ENCODE results near the gene PCDHGA11. TPM values are rescaled to one million over a fixed set of nuclear protein-coding genes. Genes with fewer than 3 reads are reported as not detected.
"Not testable (repeated sequence)": the region's sequence is repeated elsewhere in the genome, so short reads cannot be mapped to it uniquely, and the experiment has no call there.

PCDHGA11 gene
- total and polyA plus RNA-seq, 4 experiments from 2014 or later, result 0.20 to 0.36 TPM; not detected in 2

- peaks cover 36% of the 10 kb centered on the region for H3K27me3 ChIP-seq (ENCODE audit: insufficient read depth, low read length)
- H3K4me1 ChIP-seq (ENCODE audit: insufficient read depth, low read length), result peaks cover 8% of the 10 kb centered on the region
- peaks cover 0 to 4% of the 10 kb centered on the region in 2 donors for H3K9me3 ChIP-seq (ENCODE audit: control insufficient read depth in 1 of 2, low read length in 2 of 2)
- Mint-ChIP-seq H3K36me3 (peaks cover 23 to 26% of the 10 kb centered on the region in 2 donors), H3K4me1 (peaks cover 0 to 11% (median 2%) of the 10 kb centered on the region in 4 donors), H3K4me3 (peak overlapping the region in 3 of 8 donors; percentile 13 to 78 (median 37)), H3K27ac (peak overlapping the region in 1 of 7 donors; percentile 84), H3K9me3 (peaks cover 4 to 77% (median 60%) of the 10 kb centered on the region in 8 donors), H3K27me3 (peaks cover 57 to 64% of the 10 kb centered on the region in 2 donors)
- POLR2A ChIA-PET (ENCODE audit: partially characterized antibody), result no interaction called here
- H3K4me3 ChIP-seq (ENCODE audit: low read length in 2 of 2), result no peak overlapping the region
- CTCF ChIA-PET (ENCODE audit: partially characterized antibody), result no interaction called here
- no peaks in the 10 kb centered on the region for H3K36me3 ChIP-seq (ENCODE audit: insufficient read depth, low read length)
- no peak overlapping the region for H3K27ac ChIP-seq (ENCODE audit: low read depth, low read length)
- DNase-seq, result no peak
- intact Hi-C loops (cut with micrococcal nuclease), result no loop called here
These were observed 2.0 kb downstream of the PCDHGA11 start for GRCh38 chr5:141422742-141423291.

GRCh38 chr5:141427783-141428426 lies 7.1 kb downstream of the PCDHGA11 start:
- H3K4me3 Mint-ChIP-seq, result no peak overlapping the region
- Histone ChIP-seq H3K9me3 (ENCODE audit: control insufficient read depth in 1 of 2, low read length in 2 of 2) (peaks cover 0 to 5% of the 10 kb centered on the region in 2 donors), H3K36me3 (ENCODE audit: insufficient read depth, low read length) (no peaks in the 10 kb centered on the region), H3K27ac (ENCODE audit: low read depth, low read length) (no peak overlapping the region), H3K27me3 (ENCODE audit: insufficient read depth, low read length) (peaks cover 10% of the 10 kb centered on the region), H3K4me1 (ENCODE audit: insufficient read depth, low read length) (no peaks in the 10 kb centered on the region), H3K4me3 (ENCODE audit: low read length in 2 of 2) (no peak overlapping the region)
- peak overlapping the region in 1 of 7 donors; percentile 78 for H3K27ac Mint-ChIP-seq
- ChIA-PET CTCF (ENCODE audit: partially characterized antibody) (no interaction called here), POLR2A (ENCODE audit: partially characterized antibody) (no interaction called here)
- no peak for DNase-seq
- peaks cover 5 to 17% (median 6%) of the 10 kb centered on the region in 4 donors for H3K4me1 Mint-ChIP-seq
- intact Hi-C loops (cut with micrococcal nuclease), result no loop called here
- H3K27me3 Mint-ChIP-seq, result peaks cover 45 to 51% of the 10 kb centered on the region in 2 donors
- H3K36me3 Mint-ChIP-seq, result peaks cover 13 to 22% of the 10 kb centered on the region in 2 donors
- H3K9me3 Mint-ChIP-seq, result peaks cover 0 to 73% (median 50%) of the 10 kb centered on the region in 8 donors

GRCh38 chr5:141430332-141431113 lies 9.7 kb downstream of the PCDHGA11 start, which contains the start of gene PCDHGA12:
TSS of gene PCDHGA12 (plus strand) at chr5:141430507. CDS start at chr5:141430760, 253 bp downstream.
- peaks cover 43 to 50% of the 10 kb centered on the region in 2 donors for H3K27me3 Mint-ChIP-seq
- POLR2A ChIA-PET (ENCODE audit: partially characterized antibody), result no interaction called here
- no peak for DNase-seq
- no peaks in the 10 kb centered on the region for H3K4me1 ChIP-seq (ENCODE audit: insufficient read depth, low read length)
- H3K27ac Mint-ChIP-seq, result peak within 1 kb of the TSS in 5 of 7 donors; percentile 41 to 81 (median 45)
- peaks cover 0 to 75% (median 53%) of the 10 kb centered on the region in 8 donors for H3K9me3 Mint-ChIP-seq
- H3K36me3 Mint-ChIP-seq, result peaks cover 14 to 22% of the 10 kb centered on the region in 2 donors
- no peak within 1 kb of the TSS for H3K27ac ChIP-seq (ENCODE audit: low read depth, low read length)
- peaks cover 5 to 17% (median 6%) of the 10 kb centered on the region in 4 donors for H3K4me1 Mint-ChIP-seq
- peaks cover 0 to 5% of the 10 kb centered on the region in 2 donors for H3K9me3 ChIP-seq (ENCODE audit: control insufficient read depth in 1 of 2, low read length in 2 of 2)
- H3K4me3 ChIP-seq (ENCODE audit: low read length in 2 of 2), result no peak within 1 kb of the TSS
- H3K4me3 Mint-ChIP-seq, result peak within 1 kb of the TSS; percentile 40 to 86 (median 58)
- no peaks in the 10 kb centered on the region for H3K36me3 ChIP-seq (ENCODE audit: insufficient read depth, low read length)
- intact Hi-C loops (cut with micrococcal nuclease), result no loop called here
- H3K27me3 ChIP-seq (ENCODE audit: insufficient read depth, low read length), result peaks cover 14% of the 10 kb centered on the region
- CTCF ChIA-PET (ENCODE audit: partially characterized antibody), result interaction anchor here (1.0 to 2.6 kb wide), 9 partner anchors 9 to 133 kb away, joined by 3 to 18 read pairs (median 4); partner anchors contain the start of genes PCDHGA10, PCDHGA11 and PCDHGB7

- no peak for DNase-seq
- Histone ChIP-seq H3K9me3 (ENCODE audit: control insufficient read depth in 1 of 2, low read length in 2 of 2) (peaks cover 0 to 5% of the 10 kb centered on the region in 2 donors), H3K4me3 (ENCODE audit: low read length in 2 of 2) (no peak overlapping the region), H3K27ac (ENCODE audit: low read depth, low read length) (no peak overlapping the region), H3K27me3 (ENCODE audit: insufficient read depth, low read length) (peaks cover 14% of the 10 kb centered on the region), H3K4me1 (ENCODE audit: insufficient read depth, low read length) (no peaks in the 10 kb centered on the region), H3K36me3 (ENCODE audit: insufficient read depth, low read length) (no peaks in the 10 kb centered on the region)
- Mint-ChIP-seq H3K4me1 (peaks cover 5 to 17% (median 6%) of the 10 kb centered on the region in 4 donors), H3K36me3 (peaks cover 14 to 22% of the 10 kb centered on the region in 2 donors), H3K27ac (peak overlapping the region in 1 of 7 donors; percentile 41), H3K4me3 (peak overlapping the region in 5 of 8 donors; percentile 33 to 67 (median 57)), H3K9me3 (peaks cover 0 to 69% (median 51%) of the 10 kb centered on the region in 8 donors), H3K27me3 (peaks cover 39 to 46% of the 10 kb centered on the region in 2 donors)
- ChIA-PET POLR2A (ENCODE audit: partially characterized antibody) (no interaction called here), CTCF (ENCODE audit: partially characterized antibody) (interaction anchor here (1.1 to 2.6 kb wide), 5 partner anchors 10 to 93 kb away, joined by 3 to 18 read pairs (median 9); partner anchors contain the start of genes PCDHGA10, PCDHGA11 and PCDHGB7)
- intact Hi-C loops (cut with micrococcal nuclease), result no loop called here
These were observed 10.4 kb downstream of the PCDHGA11 start for GRCh38 chr5:141431286-141431685.

- CTCF ChIA-PET (ENCODE audit: partially characterized antibody); H3K4me1 ChIP-seq (ENCODE audit: insufficient read depth, low read length); H3K4me3 ChIP-seq (ENCODE audit: low read length in 2 of 2); POLR2A ChIA-PET (ENCODE audit: partially characterized antibody); H3K36me3 ChIP-seq (ENCODE audit: insufficient read depth, low read length); H3K27ac ChIP-seq (ENCODE audit: low read depth, low read length); DNase-seq; intact Hi-C loops (cut with micrococcal nuclease); H3K9me3 ChIP-seq (ENCODE audit: control insufficient read depth in 1 of 2, low read length in 2 of 2): not testable (repeated sequence)
- peaks cover 14% of the 10 kb centered on the region for H3K27me3 ChIP-seq (ENCODE audit: insufficient read depth, low read length)
- Mint-ChIP-seq H3K4me3 (peak overlapping the region in 1 of 8 donors; percentile 62), H3K9me3 (peaks cover 0 to 63% (median 44%) of the 10 kb centered on the region in 8 donors), H3K27ac (peak overlapping the region in 1 of 7 donors; percentile 15), H3K4me1 (peaks cover 5 to 17% (median 6%) of the 10 kb centered on the region in 4 donors), H3K27me3 (peaks cover 33 to 42% of the 10 kb centered on the region in 2 donors), H3K36me3 (peaks cover 11 to 17% of the 10 kb centered on the region in 2 donors)
These were observed 11.5 kb downstream of the PCDHGA11 start for GRCh38 chr5:141432308-141432707.

- H3K27ac ChIP-seq (ENCODE audit: low read depth, low read length); CTCF ChIA-PET (ENCODE audit: partially characterized antibody); POLR2A ChIA-PET (ENCODE audit: partially characterized antibody); DNase-seq; H3K36me3 ChIP-seq (ENCODE audit: insufficient read depth, low read length); H3K9me3 ChIP-seq (ENCODE audit: control insufficient read depth in 1 of 2, low read length in 2 of 2); H3K4me1 ChIP-seq (ENCODE audit: insufficient read depth, low read length); intact Hi-C loops (cut with micrococcal nuclease); H3K4me3 ChIP-seq (ENCODE audit: low read length in 2 of 2): not testable (repeated sequence)
- Mint-ChIP-seq H3K27ac (peak overlapping the region in 1 of 7 donors; percentile 27), H3K36me3 (peaks cover 11 to 17% of the 10 kb centered on the region in 2 donors), H3K27me3 (peaks cover 32 to 42% of the 10 kb centered on the region in 2 donors), H3K4me3 (peak overlapping the region in 1 of 8 donors; percentile 8), H3K9me3 (peaks cover 0 to 62% (median 44%) of the 10 kb centered on the region in 8 donors), H3K4me1 (peaks cover 5 to 17% (median 6%) of the 10 kb centered on the region in 4 donors)
- peaks cover 14% of the 10 kb centered on the region for H3K27me3 ChIP-seq (ENCODE audit: insufficient read depth, low read length)
These were observed 11.9 kb downstream of the PCDHGA11 start for GRCh38 chr5:141432726-141433125.

All from CD4-positive, alpha-beta memory T cell (primary cell).